Spleen (tissue), 11 donors: Measurements from ENCODE around the gene SLC7A11. TPM values are rescaled to one million over a fixed set of nuclear protein-coding genes. Genes with fewer than 3 reads are reported as not detected.

Source experiments
- DNase-seq: peaks from one replicate; pipeline ENCODE4 v3.0.0-alpha.2; 2020
- H3K27ac ChIP-seq, 8 donors: fragments of 200-600 bp; sonication (generic) in 7 of 8; 1 replicate in 4 of 8; 2 replicates in 4 of 8; pipeline versions ENCODE4 v1.5.0 to v1.8.0; 2016 to 2021; ENCODE audit warnings: inconsistent platforms in 4 of 8, mild to moderate bottlenecking in 4 of 8, moderate library complexity in 1 of 8
- H3K27me3 ChIP-seq, 7 donors: fragments of 200-600 bp; sonication (generic) in 6 of 7; replicated peaks in 1 of 7; 1 replicate in 4 of 7; 2 replicates in 3 of 7; pipeline versions ENCODE4 v1.5.0 to v1.8.0; 2016 to 2021; ENCODE audit warnings: inconsistent platforms in 3 of 7, mild to moderate bottlenecking in 1 of 7
- H3K36me3 ChIP-seq, 6 donors: fragments of 200-600 bp; sonication (generic) in 5 of 6; 1 replicate in 4 of 6; 2 replicates in 2 of 6; pipeline versions ENCODE4 v1.5.0 to v1.8.0; 2016 to 2021; ENCODE audit warnings: inconsistent platforms in 2 of 6
- H3K4me1 ChIP-seq, 6 donors: fragments of 200-600 bp; sonication (generic) in 5 of 6; 1 replicate in 3 of 6; 2 replicates in 3 of 6; pipeline versions ENCODE4 v1.5.0 to v1.8.0; 2016 to 2021; ENCODE audit warnings: inconsistent platforms in 3 of 6
- H3K4me3 ChIP-seq, 8 donors: fragments of 200-600 bp; sonication (generic) in 7 of 8; 1 replicate in 4 of 8; 2 replicates in 4 of 8; pipeline versions ENCODE4 v1.5.0 to v1.8.0; 2016 to 2021; ENCODE audit warnings: inconsistent platforms in 4 of 8, mild to moderate bottlenecking in 4 of 8, moderate library complexity in 2 of 8
- H3K9me3 ChIP-seq, 8 donors: fragments of 200-600 bp; sonication (generic) in 7 of 8; 1 replicate in 4 of 8; 2 replicates in 4 of 8; pipeline versions ENCODE4 v1.5.0 to v1.8.0; 2016 to 2021; ENCODE audit warnings: inconsistent platforms in 4 of 8
- POLR2A ChIP-seq, 3 donors: fragments of 450-650 bp; IDR thresholded peaks; one replicate each; pipeline ENCODE4 v1.5.1; 2017; ENCODE audit warnings: antibody characterized with exemption in 3 of 3, mild to moderate bottlenecking in 1 of 3
- POLR2AphosphoS5 ChIP-seq, 3 donors: sonication (generic); formaldehyde crosslinking; IDR thresholded peaks; one replicate each; pipeline ENCODE4 v1.5.1; 2017; ENCODE audit warnings: antibody characterized with exemption in 3 of 3
- WGBS, 5 donors: extraction: QIAGEN DNeasy Blood & Tissue Kit in 3 of 5; methylation state at CpG; one replicate each; pipeline versions ENCODE4 v1.1.5 to v1.1.7; 2013 to 2018; 5-methylcytosine and 5-hydroxymethylcytosine counted together
- intact Hi-C: fragments of 100-400 bp; cut with DNase I; formaldehyde crosslinking; loops from one replicate; pipeline ENCODE4 v1.15.0; 2023; ENCODE audit warnings: low total_unique reads
- polyA plus RNA-seq, 3 donors: library from polyadenylated mRNA; stranded (reverse); fragments of 200-250 nt; gene quantifications; one replicate each; pipeline ENCODE4 v1.2.1, GENCODE V29; 2013
- total RNA-seq, 7 donors: library from RNA; depleted of rRNA in 3 of 7; stranded (reverse); fragments of >200 nt in 3 of 7; fragmentation: NEBNext Ultra II Directional in 4 of 7; extraction: Animal tissue kit (Norgen Biotek cat#: 25700) in 4 of 7; gene quantifications; one replicate each; pipeline versions ENCODE4 v1.1.0 to v1.2.1, GENCODE V29; 2016 to 2021
- TF ChIP-seq, protein P1 (sequence below), 11 experiments: fragments of 200-600 bp in 7 of 11; fragments of 450-650 bp in 4 of 11; sonication (generic) in 4 of 11; IDR thresholded peaks in 8 of 11; conservative IDR thresholded peaks in 3 of 11; 1 replicate in 7 of 11; 2 replicates in 4 of 11; pipeline versions ENCODE4 v1.4.0 to v1.8.0; 2016 to 2021; ENCODE audit warnings: antibody characterized with exemption in 11 of 11, inconsistent platforms in 4 of 11, mild to moderate bottlenecking in 1 of 11
- donor health status: healthy with polysubstance abuse.
- donor health status: DM: no; HTN: no; CAD: no; lungs with moderate emphysema.
- donor health status: DM: no; HTN: no; CAD: no.
- donor health status: Bipolar disorder and iron deficiency.
- donor health status: healthy.
- donor health status: DM: no; HTN: no; CAD: no.
- donor health status: DM: yes; HTN: yes; CAD: no.

The SLC7A11 gene
- total and polyA plus RNA-seq, 10 donors, result 0.13 to 2.1 (median 0.52) TPM

- Histone ChIP-seq H3K36me3 (no peaks in the 10 kb centered on the region), H3K27ac (no peak overlapping the region), H3K4me3 (no peak overlapping the region), H3K27me3 (peaks cover 0 to 4% (median 0%) of the 10 kb centered on the region in 7 donors), H3K9me3 (no peaks in the 10 kb centered on the region), H3K4me1 (no peaks in the 10 kb centered on the region)
- no peak for TF ChIP-seq POLR2A (IDR thresholded peaks at IDR 0.05)
- TF ChIP-seq POLR2AphosphoS5 (IDR thresholded peaks at IDR 0.05), result no peak
- TF ChIP-seq, protein P1, sequence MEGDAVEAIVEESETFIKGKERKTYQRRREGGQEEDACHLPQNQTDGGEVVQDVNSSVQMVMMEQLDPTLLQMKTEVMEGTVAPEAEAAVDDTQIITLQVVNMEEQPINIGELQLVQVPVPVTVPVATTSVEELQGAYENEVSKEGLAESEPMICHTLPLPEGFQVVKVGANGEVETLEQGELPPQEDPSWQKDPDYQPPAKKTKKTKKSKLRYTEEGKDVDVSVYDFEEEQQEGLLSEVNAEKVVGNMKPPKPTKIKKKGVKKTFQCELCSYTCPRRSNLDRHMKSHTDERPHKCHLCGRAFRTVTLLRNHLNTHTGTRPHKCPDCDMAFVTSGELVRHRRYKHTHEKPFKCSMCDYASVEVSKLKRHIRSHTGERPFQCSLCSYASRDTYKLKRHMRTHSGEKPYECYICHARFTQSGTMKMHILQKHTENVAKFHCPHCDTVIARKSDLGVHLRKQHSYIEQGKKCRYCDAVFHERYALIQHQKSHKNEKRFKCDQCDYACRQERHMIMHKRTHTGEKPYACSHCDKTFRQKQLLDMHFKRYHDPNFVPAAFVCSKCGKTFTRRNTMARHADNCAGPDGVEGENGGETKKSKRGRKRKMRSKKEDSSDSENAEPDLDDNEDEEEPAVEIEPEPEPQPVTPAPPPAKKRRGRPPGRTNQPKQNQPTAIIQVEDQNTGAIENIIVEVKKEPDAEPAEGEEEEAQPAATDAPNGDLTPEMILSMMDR (IDR thresholded peaks at IDR 0.05 in 8 of 11, conservative IDR thresholded peaks at IDR 0.05 in 3 of 11), result no peak
- intact Hi-C loops, result no loop called here
- no peak for DNase-seq
These were observed 79.9 kb downstream of the SLC7A11 start for GRCh38 chr4:138162259-138162658.

- Histone ChIP-seq H3K9me3 (no peaks in the 10 kb centered on the region), H3K27ac (no peak overlapping the region), H3K36me3 (no peaks in the 10 kb centered on the region), H3K4me1 (no peaks in the 10 kb centered on the region), H3K27me3 (peaks cover 0 to 4% (median 0%) of the 10 kb centered on the region in 7 donors), H3K4me3 (no peak overlapping the region)
- TF ChIP-seq POLR2AphosphoS5 (IDR thresholded peaks at IDR 0.05), result no peak
- TF ChIP-seq, protein P1 (IDR thresholded peaks at IDR 0.05 in 8 of 11, conservative IDR thresholded peaks at IDR 0.05 in 3 of 11), result no peak
- TF ChIP-seq POLR2A (IDR thresholded peaks at IDR 0.05), result no peak
- intact Hi-C loops, result no loop called here
- 76 to 86% (median 82%) methylated on average over 2 of the region's 2 CpGs for WGBS, 5 donors
- DNase-seq, result no peak
These were observed 80.8 kb downstream of the SLC7A11 start for GRCh38 chr4:138161351-138161750.

DNA sequence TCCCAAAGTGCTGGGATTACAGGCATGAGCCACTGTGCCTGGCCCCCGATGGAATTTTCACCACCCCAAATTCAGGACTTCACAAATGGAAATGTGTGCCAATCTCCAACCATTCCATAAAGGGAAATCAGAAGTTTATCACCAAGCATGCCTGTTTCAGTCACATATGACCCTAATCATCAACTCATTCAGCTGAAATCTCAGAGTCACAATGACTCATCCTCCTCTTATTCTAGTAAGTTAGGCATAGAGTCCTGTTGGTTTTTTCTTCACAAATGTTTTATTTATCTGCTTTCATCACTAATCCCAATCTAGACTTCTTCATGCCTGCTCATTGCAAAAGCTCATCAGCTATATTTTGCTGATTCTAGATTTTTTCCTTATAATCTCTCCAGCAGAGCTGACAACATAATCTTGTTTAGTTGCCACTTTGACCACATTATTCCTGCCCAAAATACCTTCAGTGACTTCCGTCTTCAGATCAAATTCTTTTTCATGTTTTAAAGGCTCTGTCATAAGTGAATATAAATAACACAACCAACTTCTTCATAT is 83.3 kb downstream of the SLC7A11 start:
- Histone ChIP-seq H3K4me3 (no peak overlapping the region), H3K36me3 (no peaks in the 10 kb centered on the region), H3K9me3 (no peaks in the 10 kb centered on the region), H3K27ac (no peak overlapping the region), H3K27me3 (peaks cover 0 to 13% (median 0%) of the 10 kb centered on the region in 7 donors), H3K4me1 (no peaks in the 10 kb centered on the region)
- no peak for DNase-seq
- WGBS, 5 donors, result 83 to 91% (median 88%) methylated on average over 2 of the region's 2 CpGs
- intact Hi-C loops, result no loop called here
- TF ChIP-seq POLR2AphosphoS5 (IDR thresholded peaks at IDR 0.05), result no peak
- TF ChIP-seq, protein P1 (IDR thresholded peaks at IDR 0.05 in 8 of 11, conservative IDR thresholded peaks at IDR 0.05 in 3 of 11), result no peak
- TF ChIP-seq POLR2A (IDR thresholded peaks at IDR 0.05), result no peak

- DNase-seq, result no peak
- intact Hi-C loops, result no loop called here
- Histone ChIP-seq H3K27ac (no peak overlapping the region), H3K27me3 (no peaks in the 10 kb centered on the region), H3K9me3 (no peaks in the 10 kb centered on the region), H3K4me1 (no peaks in the 10 kb centered on the region), H3K4me3 (no peak overlapping the region), H3K36me3 (no peaks in the 10 kb centered on the region)
- TF ChIP-seq, protein P1 (IDR thresholded peaks at IDR 0.05 in 8 of 11, conservative IDR thresholded peaks at IDR 0.05 in 3 of 11), result no peak
- TF ChIP-seq POLR2AphosphoS5 (IDR thresholded peaks at IDR 0.05) (no peak), POLR2A (IDR thresholded peaks at IDR 0.05) (no peak)
These were observed 101.3 kb downstream of the SLC7A11 start for GRCh38 chr4:138140879-138141278.
